Measurements from ENCODE around the gene GTF2E1.

GRCh38 chr3:120764206-120764605 lies 21.7 kb downstream of the GTF2E1 start:
- TF ChIP-seq ZNF292 (tag by site-specific recombination; IDR thresholded peaks at IDR 0.05; ENCODE audit: borderline replicate concordance, low read depth) (no peak), ZNF133 (tag by site-specific recombination; IDR thresholded peaks at IDR 0.05) (no peak)

Measured in HEK293 (cell line).